ENCODE measurements around the gene SNX7. TPM values are rescaled to one million over a fixed set of nuclear protein-coding genes. Genes with fewer than 3 reads are reported as not detected.

SNX7 gene
- total RNA-seq, 1 experiment from 2014 or later: 36.1 TPM

DNA sequence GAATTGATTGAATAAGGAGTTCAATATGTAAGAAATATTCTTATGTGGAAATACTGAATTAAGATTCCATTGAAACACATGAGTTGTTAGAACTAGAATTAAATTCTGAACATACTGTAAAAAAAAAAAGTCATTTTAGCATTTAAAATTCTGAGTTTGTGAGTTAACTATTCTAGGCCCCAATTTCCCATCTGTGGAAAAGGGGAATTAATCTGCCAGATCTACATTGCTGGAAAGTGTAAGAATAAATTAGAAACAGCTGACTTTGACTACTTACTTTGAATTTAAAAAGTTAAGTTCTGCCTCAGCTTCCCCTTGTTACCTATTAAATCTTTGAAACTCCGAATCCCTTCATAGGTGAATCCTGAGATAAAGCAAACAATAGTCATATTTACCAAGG is 103.0 kb downstream of the SNX7 start:
- no peak for DNase-seq (ENCODE audit: low read depth)

- no peak for DNase-seq (ENCODE audit: low read depth)
These were observed 104.7 kb downstream of the SNX7 start for GRCh38 chr1:98766255-98766654.

DNA sequence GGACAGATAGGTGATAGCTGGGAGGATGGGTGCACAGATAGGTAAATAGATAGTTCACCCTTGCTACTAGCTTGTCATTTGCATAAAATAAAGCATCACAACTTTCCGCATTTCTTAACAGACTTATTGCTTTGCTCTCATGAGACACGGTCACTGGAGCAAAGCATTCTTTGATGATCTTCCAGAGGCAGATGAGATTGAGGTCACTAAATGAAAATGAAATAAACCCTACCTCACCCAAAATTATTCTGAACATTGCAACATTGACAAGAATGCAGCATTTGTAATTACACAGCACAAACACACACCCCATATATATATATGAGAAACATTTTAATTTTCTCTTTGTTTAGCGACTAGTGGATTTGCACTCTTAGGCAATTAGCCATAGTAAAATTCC is 107.6 kb downstream of the SNX7 start:
- no peak for DNase-seq (ENCODE audit: low read depth)

DNA sequence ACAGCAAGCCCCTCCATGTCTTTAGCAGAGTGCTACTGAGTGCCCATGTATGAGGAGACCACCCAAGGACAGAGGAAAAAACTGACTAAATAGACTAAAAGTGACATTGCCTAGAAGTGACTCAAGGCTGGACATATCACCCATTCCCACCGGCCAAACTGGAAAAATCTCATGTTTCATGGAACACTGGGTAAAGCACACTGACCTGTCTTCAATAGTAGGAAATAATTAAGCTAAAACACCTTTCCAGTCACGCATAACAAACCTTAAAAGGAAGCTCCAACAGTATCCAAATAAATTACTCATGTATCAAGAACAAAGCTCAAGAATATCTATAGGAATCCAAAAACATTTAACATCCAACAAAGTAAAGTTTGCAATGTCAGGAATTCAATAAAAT is 120.4 kb downstream of the SNX7 start:
- DNase-seq (ENCODE audit: low read depth): no peak

DNA sequence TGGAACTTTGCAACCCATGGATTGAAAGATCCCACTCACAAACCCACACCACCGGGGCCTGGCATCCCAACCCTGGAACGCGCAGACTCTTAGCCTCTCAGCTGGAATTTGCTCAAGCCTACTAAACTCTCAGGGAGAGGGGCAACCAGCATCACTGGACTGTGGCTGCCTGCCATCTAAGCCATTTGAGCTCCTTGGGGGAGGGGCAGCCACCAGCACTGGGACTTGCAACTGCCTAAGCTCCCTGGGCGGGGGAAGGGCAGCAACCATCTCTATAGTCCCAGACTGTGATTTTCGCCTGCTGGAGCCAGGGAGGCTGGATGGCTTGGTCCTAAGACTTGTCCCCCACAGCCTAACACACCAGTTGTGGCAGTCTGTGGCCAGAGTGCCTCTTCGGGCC is 122.3 kb downstream of the SNX7 start:
- no peak for DNase-seq (ENCODE audit: low read depth)

DNA sequence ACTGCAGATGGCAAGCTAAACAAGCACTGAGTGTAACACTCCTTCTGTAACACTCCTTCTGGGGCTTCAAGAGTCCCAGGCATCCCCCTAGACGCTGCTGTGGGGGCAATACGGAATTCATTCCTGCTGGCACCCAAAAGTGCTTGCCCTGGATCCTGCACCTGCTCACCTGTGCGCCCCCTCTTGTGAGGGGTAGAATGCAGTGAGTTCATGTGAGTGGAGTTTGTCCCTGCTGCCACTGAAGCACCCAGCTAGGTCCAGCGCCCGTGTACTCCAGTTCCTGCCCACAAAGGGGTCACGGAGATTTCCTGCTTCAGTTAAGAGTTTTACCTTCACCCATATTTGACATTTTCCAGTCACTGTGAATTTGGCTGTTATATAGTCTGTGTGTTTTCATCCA is 130.0 kb downstream of the SNX7 start:
- DNase-seq (ENCODE audit: low read depth): no peak

DNA sequence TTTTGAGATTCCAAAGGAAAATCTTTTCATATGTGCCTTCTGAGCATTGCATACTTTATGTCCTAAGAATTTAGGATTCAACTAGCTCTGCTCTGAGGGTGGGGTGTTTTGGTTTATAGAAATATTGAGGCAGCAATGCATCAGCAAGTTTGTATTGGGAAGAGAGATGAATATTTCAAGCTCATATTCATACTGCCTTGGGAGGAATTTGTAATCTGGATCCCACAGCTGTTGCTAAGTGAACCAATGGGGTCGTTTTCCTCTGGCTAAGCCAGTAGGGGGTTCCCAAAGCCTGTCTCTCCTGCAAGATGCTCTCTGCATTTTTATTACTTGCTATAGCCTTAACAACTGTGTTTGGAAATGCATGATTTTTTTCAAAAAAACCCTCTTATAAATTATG is 130.6 kb downstream of the SNX7 start:
- DNase-seq (ENCODE audit: low read depth): no peak

GRCh38 chr1:98793136-98793535 is 131.6 kb downstream of the SNX7 start:
- no peak for DNase-seq (ENCODE audit: low read depth)

GRCh38 chr1:98794196-98794886 is 132.8 kb downstream of the SNX7 start:
- DNase-seq (ENCODE audit: low read depth): peak; percentile 81

DNA sequence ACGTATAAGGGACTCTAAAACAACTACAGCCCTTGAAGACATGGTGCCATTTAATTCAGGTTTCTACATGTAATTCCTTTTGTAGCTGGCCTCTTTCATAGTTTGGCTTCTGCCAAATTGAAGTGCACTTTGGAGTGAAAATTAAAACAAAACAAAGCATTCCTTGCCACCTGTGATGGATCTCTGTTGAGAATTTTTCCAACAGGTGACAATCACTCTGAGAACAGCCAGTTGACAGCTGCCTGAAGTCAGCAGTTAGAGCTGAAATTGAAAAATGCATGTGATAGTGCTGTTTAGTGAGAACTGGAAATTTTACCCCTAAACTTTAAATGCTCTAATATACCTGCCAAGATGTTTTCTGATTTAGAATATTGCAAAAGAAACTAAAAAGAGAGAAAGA is 134.5 kb downstream of the SNX7 start:
- no peak for DNase-seq (ENCODE audit: low read depth)

- DNase-seq (ENCODE audit: low read depth): no peak
These were observed 136.0 kb downstream of the SNX7 start for GRCh38 chr1:98797506-98797905.

Data from HT1080 (cell line).